Endothelial cell of umbilical vein (primary cell): Measurements from ENCODE around the gene PEAR1. TPM values are rescaled to one million over a fixed set of nuclear protein-coding genes. Genes with fewer than 3 reads are reported as not detected.

Experiments used
- BruUV-seq: library from RNA; stranded (reverse); fragments of 400-500 nt; replicated peaks from 2 replicates; lab custom pipeline; 2021; lab: Mats Ljungman, UMichigan
- CTCF ChIA-PET: fragments of 300-600, 350-600 bp; sonication (Branson Sonifier 250); formaldehyde crosslinking; loops from one replicate; lab custom pipeline; 2021; ENCODE audit warnings: antibody characterized with exemption, inconsistent platforms; lab: Charles Lee
- POLR2A ChIA-PET: fragments of 300-600, 350-600 bp; sonication (Branson Sonifier 250); formaldehyde crosslinking; loops from one replicate; lab custom pipeline; 2021; ENCODE audit warnings: antibody characterized with exemption, inconsistent platforms; lab: Charles Lee
- DNase-seq: peaks from one replicate; pipeline ENCODE4 v3.0.0-alpha.2; 2011; ENCODE audit warnings: low read depth, low spot score
- FAIRE-seq: peaks from 2 replicates; lab custom pipeline; 2011; peaks lifted over from hg19 to GRCh38; lab: Jason Lieb, UNC
- H2AFZ ChIP-seq: 2 replicates; pipeline ENCODE4 v1.6.0; 2012; ENCODE audit warnings: low read depth, low read length, control low read depth, inconsistent platforms
- H3K27ac ChIP-seq: 2 replicates; pipeline ENCODE4 v1.5.1; 2011; ENCODE audit warnings: low read depth, mild to moderate bottlenecking, control low read depth, low read length, moderate library complexity; ENCODE audit not compliant: insufficient read depth
- H3K27me3 ChIP-seq, 2 experiments: 2 replicates each; pipeline versions ENCODE4 v1.6.0 to v1.6.1; 2011; ENCODE audit warnings: low read length in 2 of 2, mixed read lengths in 1 of 2; ENCODE audit not compliant: control insufficient read depth in 2 of 2, insufficient read depth in 2 of 2
- H3K36me3 ChIP-seq, 2 experiments: 2 replicates in 1 of 2; 3 replicates in 1 of 2; pipeline ENCODE4 v1.5.1; 2011; ENCODE audit warnings: low read length in 2 of 2, mild to moderate bottlenecking in 1 of 2, moderate library complexity in 1 of 2; ENCODE audit not compliant: control insufficient read depth in 2 of 2, insufficient read depth in 2 of 2; ENCODE audit errors: extremely low read depth in 1 of 2
- H3K4me1 ChIP-seq: 3 replicates; pipeline ENCODE4 v1.5.1; 2011; ENCODE audit warnings: mild to moderate bottlenecking, low read length; ENCODE audit not compliant: control insufficient read depth, insufficient read depth; ENCODE audit errors: extremely low read depth
- H3K4me2 ChIP-seq: 2 replicates; pipeline ENCODE4 v1.6.1; 2011; ENCODE audit warnings: low read length, control low read depth, mixed read lengths; ENCODE audit not compliant: insufficient read depth
- H3K4me3 ChIP-seq, 3 experiments: fragments of 200-600 bp in 1 of 3; sonication (generic), shearing (Covaris generic) in 1 of 3; replicated peaks in 1 of 3; 2 replicates each; pipeline ENCODE4 v1.5.1; 2011 to 2016; ENCODE audit warnings: control low read depth in 3 of 3, low read length in 3 of 3, mild to moderate bottlenecking in 2 of 3, inconsistent platforms in 1 of 3, low read depth in 1 of 3, moderate library complexity in 1 of 3; ENCODE audit not compliant: insufficient read depth in 1 of 3
- H3K79me2 ChIP-seq: 2 replicates; pipeline ENCODE4 v1.6.0; 2012; ENCODE audit warnings: low read length, inconsistent platforms; ENCODE audit not compliant: control insufficient read depth, insufficient read depth
- H3K9ac ChIP-seq: replicated peaks from 2 replicates; pipeline ENCODE3; 2011; ENCODE audit warnings: low read length, control low read depth; ENCODE audit not compliant: insufficient read depth; ENCODE audit errors: extremely low read depth
- H3K9me1 ChIP-seq: replicated peaks from 3 replicates; pipeline ENCODE4 v1.6.0; 2011; ENCODE audit warnings: mild to moderate bottlenecking, low read length; ENCODE audit not compliant: control insufficient read depth, insufficient read depth; ENCODE audit errors: extremely low read depth
- H3K9me3 ChIP-seq: replicated peaks from 2 replicates; pipeline ENCODE4 v1.5.1; 2012; ENCODE audit warnings: low read length, inconsistent platforms; ENCODE audit not compliant: control insufficient read depth, insufficient read depth
- H4K20me1 ChIP-seq: replicated peaks from 2 replicates; pipeline ENCODE3; 2011; ENCODE audit warnings: mild to moderate bottlenecking, low read length; ENCODE audit not compliant: control insufficient read depth, insufficient read depth; ENCODE audit errors: extremely low read depth
- EZH2 ChIP-seq: IDR thresholded peaks from 2 replicates; pipeline ENCODE4 v1.6.1; 2012; ENCODE audit warnings: borderline replicate concordance, low read depth, mild to moderate bottlenecking, moderate library complexity, low read length, inconsistent platforms; ENCODE audit not compliant: severe bottlenecking
- GATA2 ChIP-seq: IDR thresholded peaks from 2 replicates; pipeline ENCODE4 v1.7.0; 2011; ENCODE audit warnings: low read depth, mild to moderate bottlenecking, moderate library complexity, mixed read lengths, low read length; ENCODE audit not compliant: insufficient read length, insufficient read depth
- JUN ChIP-seq: IDR thresholded peaks from 2 replicates; pipeline ENCODE4 v1.6.1; 2011; ENCODE audit warnings: borderline replicate concordance, low read depth; ENCODE audit not compliant: insufficient read length, insufficient read depth
- MYC ChIP-seq: IDR thresholded peaks from one replicate; pipeline ENCODE4 v1.6.1; 2011; ENCODE audit warnings: mild to moderate bottlenecking, low read depth, low read length
- POLR2A ChIP-seq: IDR thresholded peaks from 2 replicates; pipeline ENCODE4 v1.6.1; 2012; ENCODE audit warnings: low read depth, mild to moderate bottlenecking, control low read depth, low read length
- POLR2AphosphoS5 ChIP-seq: IDR thresholded peaks from 2 replicates; pipeline ENCODE4 v1.6.1; 2012; ENCODE audit warnings: low read depth, mild to moderate bottlenecking, control low read depth, low read length, moderate library complexity; ENCODE audit not compliant: insufficient read depth
- dilution Hi-C: fragments of 300-500 bp; cut with MboI; formaldehyde crosslinking; loops from one replicate; pipeline ENCODE4 v1.15.0; 2019; ENCODE audit warnings: low sequenced_read_pairs; ENCODE audit not compliant: extremely low pct_ligation_motif_present
- intact Hi-C: fragments of 100-400 bp; cut with micrococcal nuclease; formaldehyde crosslinking; loops from one replicate; pipeline ENCODE4 v1.10.0; 2022
- polyA plus RNA-seq, 4 experiments: library from polyadenylated mRNA; depleted of rRNA in 3 of 4; stranded (reverse) in 3 of 4; unstranded in 1 of 4; fragments of >200 nt; gene quantifications; 2 replicates each; pipeline versions ENCODE4 v1.2.1 to v1.2.3, GENCODE V29; 2011 to 2012; ENCODE audit warnings: missing spikeins in 1 of 4
- total RNA-seq: library from RNA; stranded (reverse); gene quantifications from 2 replicates; pipeline ENCODE4 v1.2.3, GENCODE V29; 2021
- TF ChIP-seq, protein P1 (sequence below): IDR thresholded peaks from 2 replicates; pipeline ENCODE4 v1.6.1; 2011; ENCODE audit not compliant: insufficient read depth, insufficient read length
- TF ChIP-seq, protein P2 (sequence below), 2 donors: IDR thresholded peaks; 1 replicate in 1 of 2; 2 replicates in 1 of 2; pipeline ENCODE4 v1.5.1; 2011; ENCODE audit warnings: low read length in 2 of 2, mild to moderate bottlenecking in 2 of 2, moderate library complexity in 2 of 2, control low read depth in 1 of 2, inconsistent platforms in 1 of 2, low read depth in 1 of 2; ENCODE audit not compliant: insufficient read depth in 1 of 2; ENCODE audit errors: extremely low read depth in 1 of 2

Gene PEAR1
- total and polyA plus RNA-seq, 2 donors (not counting 3 experiments of a cell fraction or from before 2014, with no cell fraction given) = 90.7 to 106 TPM

- peaks cover 53% of the 10 kb centered on the region for H3K4me1 ChIP-seq
- no peaks in the 10 kb centered on the region for H4K20me1 ChIP-seq
- FAIRE-seq = peak; percentile 85
- H3K4me3 ChIP-seq = peak overlapping the region; percentile 85 to 92 (median 90)
- peak overlapping the region; percentile 95 for H3K27ac ChIP-seq
- no peaks in the 10 kb centered on the region for H3K9me1 ChIP-seq
- H3K9me3 ChIP-seq = no peaks in the 10 kb centered on the region
- ChIA-PET CTCF (interaction anchor here (1.2 to 8.0 kb wide), 5 partner anchors 15 to 169 kb away, joined by 3 to 312 read pairs (median 3); partner anchors contain the start of gene LRRC71), POLR2A (no interaction called here)
- dilution Hi-C loops (no loop called here), intact Hi-C loops (loop anchor here (5.0 to 10.0 kb wide), 3 partner anchors 153 to 390 kb away; partner anchors contain the start of genes MEF2D and MRPL24)
- H3K79me2 ChIP-seq = peaks cover 60% of the 10 kb centered on the region
- DNase-seq = peak; percentile 78
- no peaks in the 10 kb centered on the region for H3K27me3 ChIP-seq
- H3K9ac ChIP-seq = peak overlapping the region; percentile 84
- BruUV-seq = no TSS peak
- TF ChIP-seq EZH2 (no peak), GATA2 (no peak), POLR2AphosphoS5 (peak; percentile 4), POLR2A (peak; percentile 3), JUN (no peak), MYC (no peak)
- TF ChIP-seq, protein P1, sequence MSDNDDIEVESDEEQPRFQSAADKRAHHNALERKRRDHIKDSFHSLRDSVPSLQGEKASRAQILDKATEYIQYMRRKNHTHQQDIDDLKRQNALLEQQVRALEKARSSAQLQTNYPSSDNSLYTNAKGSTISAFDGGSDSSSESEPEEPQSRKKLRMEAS = no peak
- TF ChIP-seq, protein P2, sequence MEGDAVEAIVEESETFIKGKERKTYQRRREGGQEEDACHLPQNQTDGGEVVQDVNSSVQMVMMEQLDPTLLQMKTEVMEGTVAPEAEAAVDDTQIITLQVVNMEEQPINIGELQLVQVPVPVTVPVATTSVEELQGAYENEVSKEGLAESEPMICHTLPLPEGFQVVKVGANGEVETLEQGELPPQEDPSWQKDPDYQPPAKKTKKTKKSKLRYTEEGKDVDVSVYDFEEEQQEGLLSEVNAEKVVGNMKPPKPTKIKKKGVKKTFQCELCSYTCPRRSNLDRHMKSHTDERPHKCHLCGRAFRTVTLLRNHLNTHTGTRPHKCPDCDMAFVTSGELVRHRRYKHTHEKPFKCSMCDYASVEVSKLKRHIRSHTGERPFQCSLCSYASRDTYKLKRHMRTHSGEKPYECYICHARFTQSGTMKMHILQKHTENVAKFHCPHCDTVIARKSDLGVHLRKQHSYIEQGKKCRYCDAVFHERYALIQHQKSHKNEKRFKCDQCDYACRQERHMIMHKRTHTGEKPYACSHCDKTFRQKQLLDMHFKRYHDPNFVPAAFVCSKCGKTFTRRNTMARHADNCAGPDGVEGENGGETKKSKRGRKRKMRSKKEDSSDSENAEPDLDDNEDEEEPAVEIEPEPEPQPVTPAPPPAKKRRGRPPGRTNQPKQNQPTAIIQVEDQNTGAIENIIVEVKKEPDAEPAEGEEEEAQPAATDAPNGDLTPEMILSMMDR (IDR thresholded peaks at IDR 0.05; ENCODE audit: extremely low read depth in 1 of 2, insufficient read depth in 1 of 2, low read depth in 1 of 2, low read length in 2 of 2) = no peak
- peak overlapping the region; percentile 96 for H3K4me2 ChIP-seq
- H3K36me3 ChIP-seq = no peaks in the 10 kb centered on the region
- no peak overlapping the region for H2AFZ ChIP-seq
Measured at GRCh38 chr1:156894711-156895454, 1.4 kb downstream of the PEAR1 start.
